22Rv1 (cell line): ENCODE data around the gene TM7SF2.

Experiments
- ZFX ChIP-seq: fragments of 450-650 bp; IDR thresholded peaks from 2 replicates; pipeline ENCODE4 v1.6.1; 2017; ENCODE audit warnings: antibody characterized with exemption, borderline replicate concordance
- TF ChIP-seq, protein P1 (sequence below): fragments of 450-650 bp; IDR thresholded peaks from 2 replicates; pipeline ENCODE4 v1.5.1; 2017; ENCODE audit warnings: mild to moderate bottlenecking

DNA sequence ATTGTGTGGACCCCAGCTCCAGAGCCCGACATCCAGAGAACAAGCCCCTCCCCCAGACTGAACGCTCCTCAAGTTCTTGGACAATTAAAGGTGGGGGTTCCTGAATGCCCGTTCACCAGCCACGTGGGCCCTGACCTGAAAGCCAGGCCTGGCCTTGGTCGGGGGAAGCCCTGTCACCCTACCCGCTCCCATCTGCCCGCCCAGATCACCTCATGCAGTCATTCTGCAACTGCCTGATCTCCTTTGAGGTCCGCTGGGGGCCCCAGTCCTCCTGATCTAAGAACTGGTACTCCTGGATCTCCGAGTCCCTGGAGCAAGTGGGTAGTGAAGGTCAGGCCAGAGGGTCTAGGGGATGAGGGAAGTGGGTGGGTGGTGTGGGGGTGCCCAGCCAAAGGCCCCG, 44.2 kb upstream of the TM7SF2 start:
- TF ChIP-seq, protein P1, sequence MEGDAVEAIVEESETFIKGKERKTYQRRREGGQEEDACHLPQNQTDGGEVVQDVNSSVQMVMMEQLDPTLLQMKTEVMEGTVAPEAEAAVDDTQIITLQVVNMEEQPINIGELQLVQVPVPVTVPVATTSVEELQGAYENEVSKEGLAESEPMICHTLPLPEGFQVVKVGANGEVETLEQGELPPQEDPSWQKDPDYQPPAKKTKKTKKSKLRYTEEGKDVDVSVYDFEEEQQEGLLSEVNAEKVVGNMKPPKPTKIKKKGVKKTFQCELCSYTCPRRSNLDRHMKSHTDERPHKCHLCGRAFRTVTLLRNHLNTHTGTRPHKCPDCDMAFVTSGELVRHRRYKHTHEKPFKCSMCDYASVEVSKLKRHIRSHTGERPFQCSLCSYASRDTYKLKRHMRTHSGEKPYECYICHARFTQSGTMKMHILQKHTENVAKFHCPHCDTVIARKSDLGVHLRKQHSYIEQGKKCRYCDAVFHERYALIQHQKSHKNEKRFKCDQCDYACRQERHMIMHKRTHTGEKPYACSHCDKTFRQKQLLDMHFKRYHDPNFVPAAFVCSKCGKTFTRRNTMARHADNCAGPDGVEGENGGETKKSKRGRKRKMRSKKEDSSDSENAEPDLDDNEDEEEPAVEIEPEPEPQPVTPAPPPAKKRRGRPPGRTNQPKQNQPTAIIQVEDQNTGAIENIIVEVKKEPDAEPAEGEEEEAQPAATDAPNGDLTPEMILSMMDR: no peak
- TF ChIP-seq ZFX: no peak
